Progenitor cell of endocrine pancreas (in vitro differentiated cells): ENCODE measurements around the gene ANKRD34A. TPM values are rescaled to one million over a fixed set of nuclear protein-coding genes. Genes with fewer than 3 reads are reported as not detected.

Experiments used
- DNase-seq: peaks from one replicate; pipeline ENCODE4 v3.0.0; 2021; ENCODE audit warnings: low spot score; ENCODE audit not compliant: unreplicated experiment
- H3K27ac Mint-ChIP-seq: 2 replicates; pipeline ENCODE4 v1.8.0; 2021; ENCODE audit warnings: mild to moderate bottlenecking, moderate library complexity, mixed read lengths
- H3K27me3 Mint-ChIP-seq: 2 replicates; pipeline ENCODE4 v1.8.0; 2021; ENCODE audit warnings: mixed read lengths
- H3K36me3 Mint-ChIP-seq: 2 replicates; pipeline ENCODE4 v1.8.0; 2022; ENCODE audit warnings: mixed read lengths; ENCODE audit not compliant: insufficient read depth
- H3K4me1 Mint-ChIP-seq: 2 replicates; pipeline ENCODE4 v1.8.0; 2021; ENCODE audit warnings: low read depth, mixed read lengths
- H3K4me3 Mint-ChIP-seq: 2 replicates; pipeline ENCODE4 v1.8.0; 2021; ENCODE audit warnings: low read depth, mild to moderate bottlenecking, moderate library complexity, mixed read lengths
- H3K9me3 Mint-ChIP-seq: 2 replicates; pipeline ENCODE4 v1.8.0; 2021; ENCODE audit warnings: low read depth, mixed read lengths
- total RNA-seq: library from RNA; stranded (reverse); gene quantifications from 2 replicates; pipeline ENCODE4 v1.2.1, GENCODE V29; 2021
- TF ChIP-seq, protein P1 (sequence below): fragments of 200-600 bp; sonication (generic); IDR thresholded peaks from one replicate; pipeline ENCODE4 v1.5.0; 2021; ENCODE audit warnings: antibody characterized with exemption, mild to moderate bottlenecking; ENCODE audit not compliant: unreplicated experiment

The ANKRD34A gene
- total RNA-seq, 1 donor from 2014 or later: 0.22 TPM

- H3K4me1 Mint-ChIP-seq: peaks cover under 1% of the 10 kb centered on the region
- TF ChIP-seq, protein P1, sequence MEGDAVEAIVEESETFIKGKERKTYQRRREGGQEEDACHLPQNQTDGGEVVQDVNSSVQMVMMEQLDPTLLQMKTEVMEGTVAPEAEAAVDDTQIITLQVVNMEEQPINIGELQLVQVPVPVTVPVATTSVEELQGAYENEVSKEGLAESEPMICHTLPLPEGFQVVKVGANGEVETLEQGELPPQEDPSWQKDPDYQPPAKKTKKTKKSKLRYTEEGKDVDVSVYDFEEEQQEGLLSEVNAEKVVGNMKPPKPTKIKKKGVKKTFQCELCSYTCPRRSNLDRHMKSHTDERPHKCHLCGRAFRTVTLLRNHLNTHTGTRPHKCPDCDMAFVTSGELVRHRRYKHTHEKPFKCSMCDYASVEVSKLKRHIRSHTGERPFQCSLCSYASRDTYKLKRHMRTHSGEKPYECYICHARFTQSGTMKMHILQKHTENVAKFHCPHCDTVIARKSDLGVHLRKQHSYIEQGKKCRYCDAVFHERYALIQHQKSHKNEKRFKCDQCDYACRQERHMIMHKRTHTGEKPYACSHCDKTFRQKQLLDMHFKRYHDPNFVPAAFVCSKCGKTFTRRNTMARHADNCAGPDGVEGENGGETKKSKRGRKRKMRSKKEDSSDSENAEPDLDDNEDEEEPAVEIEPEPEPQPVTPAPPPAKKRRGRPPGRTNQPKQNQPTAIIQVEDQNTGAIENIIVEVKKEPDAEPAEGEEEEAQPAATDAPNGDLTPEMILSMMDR: no peak
- no peak overlapping the region for H3K4me3 Mint-ChIP-seq
- no peak for DNase-seq
- H3K27me3 Mint-ChIP-seq: peaks cover 3% of the 10 kb centered on the region
- no peaks in the 10 kb centered on the region for H3K36me3 Mint-ChIP-seq
- H3K9me3 Mint-ChIP-seq: no peaks in the 10 kb centered on the region
- H3K27ac Mint-ChIP-seq: no peak overlapping the region
Measured at GRCh38 chr1:146007489-146008133, 43.2 kb upstream of the ANKRD34A start.

DNA sequence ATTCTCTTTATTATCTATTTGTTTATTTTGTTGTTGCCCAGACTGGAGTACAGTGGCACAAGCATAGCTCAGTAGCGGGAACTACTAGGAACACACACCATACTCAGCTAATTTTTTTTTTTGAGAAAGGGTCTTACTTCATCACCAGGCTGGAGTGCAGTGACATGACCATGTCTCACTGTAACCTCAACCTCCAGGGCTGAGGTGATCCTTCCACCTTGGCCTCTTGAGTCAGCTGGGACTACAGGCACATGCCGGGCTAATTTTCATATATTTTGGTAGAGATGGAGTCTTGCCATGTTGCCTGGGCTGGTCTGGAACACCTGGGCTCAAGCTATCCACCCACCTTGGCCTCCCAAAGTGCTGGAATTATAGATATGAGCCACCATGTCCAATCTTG lies 37.3 kb upstream of the ANKRD34A start:
- H3K36me3 Mint-ChIP-seq: no peaks in the 10 kb centered on the region
- no peaks in the 10 kb centered on the region for H3K9me3 Mint-ChIP-seq
- no peak overlapping the region for H3K4me3 Mint-ChIP-seq
- TF ChIP-seq, protein P1: no peak
- no peak for DNase-seq
- H3K27ac Mint-ChIP-seq: no peak overlapping the region
- H3K27me3 Mint-ChIP-seq: peaks cover 3% of the 10 kb centered on the region
- peaks cover 20% of the 10 kb centered on the region for H3K4me1 Mint-ChIP-seq

GRCh38 chr1:145999321-146000024 lies 35.1 kb upstream of the ANKRD34A start:
- Mint-ChIP-seq H3K36me3 (peaks cover 6% of the 10 kb centered on the region), H3K4me1 (peaks cover 34% of the 10 kb centered on the region), H3K27me3 (no peaks in the 10 kb centered on the region), H3K4me3 (no peak overlapping the region), H3K9me3 (no peaks in the 10 kb centered on the region), H3K27ac (peak overlapping the region; percentile 69)
- TF ChIP-seq, protein P1: no peak
- no peak for DNase-seq

- H3K9me3 Mint-ChIP-seq: no peaks in the 10 kb centered on the region
- TF ChIP-seq, protein P1: no peak
- peak overlapping the region; percentile 94 for H3K4me3 Mint-ChIP-seq
- no peak for DNase-seq
- peaks cover 21% of the 10 kb centered on the region for H3K36me3 Mint-ChIP-seq
- peaks cover 41% of the 10 kb centered on the region for H3K4me1 Mint-ChIP-seq
- H3K27ac Mint-ChIP-seq: no peak overlapping the region
- H3K27me3 Mint-ChIP-seq: no peaks in the 10 kb centered on the region
Measured at GRCh38 chr1:145997718-145998023, 33.3 kb upstream of the ANKRD34A start.

GRCh38 chr1:145997016-145997717 lies 32.8 kb upstream of the ANKRD34A start:
- TF ChIP-seq, protein P1: no peak
- H3K4me1 Mint-ChIP-seq: peaks cover 41% of the 10 kb centered on the region
- DNase-seq: no peak
- no peaks in the 10 kb centered on the region for H3K27me3 Mint-ChIP-seq
- no peaks in the 10 kb centered on the region for H3K9me3 Mint-ChIP-seq
- peaks cover 24% of the 10 kb centered on the region for H3K36me3 Mint-ChIP-seq
- peak overlapping the region; percentile 83 for H3K27ac Mint-ChIP-seq
- H3K4me3 Mint-ChIP-seq: peak overlapping the region; percentile 94
